HG03066 (cell line): ENCODE measurements around the gene FOXK1.

Experiments
- ATAC-seq: cut with Tn5 transposase; IDR thresholded peaks from one replicate; pipeline ENCODE4 v1.9.1; 2021; ENCODE audit warnings: low read depth; ENCODE audit not compliant: unreplicated experiment

FOXK1 gene

DNA sequence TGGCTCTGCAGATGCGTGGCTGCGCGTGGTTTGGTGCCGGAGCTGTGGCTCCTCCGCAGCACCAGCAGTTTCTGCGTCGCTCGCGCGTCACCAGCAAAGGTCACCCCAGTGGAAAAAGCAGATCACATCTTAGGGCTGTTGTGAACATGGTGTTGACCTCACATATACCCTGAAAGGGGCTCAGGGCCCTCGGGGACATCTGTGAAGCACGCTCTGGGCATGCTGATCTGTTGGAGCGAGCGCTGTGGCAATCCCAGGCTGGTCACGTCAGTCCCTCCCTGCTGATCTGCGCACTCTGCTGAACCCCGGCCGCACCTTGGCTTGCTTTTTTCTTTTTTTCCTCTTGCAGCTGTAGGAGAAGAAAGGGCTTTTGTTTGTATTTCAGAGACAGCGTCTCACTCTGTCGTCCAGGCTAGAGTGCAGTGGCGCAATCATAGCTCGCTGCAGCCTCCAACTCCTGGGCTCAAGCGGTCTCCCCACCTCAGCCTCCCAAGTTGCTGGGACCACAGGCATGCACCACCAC is 60.0 kb downstream of the FOXK1 start:
- no peak for ATAC-seq

DNA sequence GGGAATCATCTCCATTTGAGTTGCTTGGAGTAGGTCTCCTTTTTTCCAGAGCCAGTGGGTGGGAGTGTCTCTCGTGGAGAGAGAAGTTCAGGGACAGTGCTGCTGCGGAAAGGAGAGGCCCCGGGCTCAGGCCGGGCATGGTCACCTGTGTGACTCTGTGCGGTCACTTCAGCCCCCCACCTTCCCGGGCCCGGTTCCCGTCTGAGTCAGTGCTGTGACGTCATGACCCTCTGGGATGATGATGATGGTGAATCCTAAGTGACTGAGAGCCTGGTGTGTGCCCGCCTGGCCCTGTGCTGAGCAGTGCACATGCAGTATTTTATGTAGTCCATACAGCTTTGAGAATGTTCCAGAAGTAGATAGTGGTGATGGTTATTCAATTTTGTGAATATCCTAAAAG is 60.8 kb downstream of the FOXK1 start:
- ATAC-seq = no peak

DNA sequence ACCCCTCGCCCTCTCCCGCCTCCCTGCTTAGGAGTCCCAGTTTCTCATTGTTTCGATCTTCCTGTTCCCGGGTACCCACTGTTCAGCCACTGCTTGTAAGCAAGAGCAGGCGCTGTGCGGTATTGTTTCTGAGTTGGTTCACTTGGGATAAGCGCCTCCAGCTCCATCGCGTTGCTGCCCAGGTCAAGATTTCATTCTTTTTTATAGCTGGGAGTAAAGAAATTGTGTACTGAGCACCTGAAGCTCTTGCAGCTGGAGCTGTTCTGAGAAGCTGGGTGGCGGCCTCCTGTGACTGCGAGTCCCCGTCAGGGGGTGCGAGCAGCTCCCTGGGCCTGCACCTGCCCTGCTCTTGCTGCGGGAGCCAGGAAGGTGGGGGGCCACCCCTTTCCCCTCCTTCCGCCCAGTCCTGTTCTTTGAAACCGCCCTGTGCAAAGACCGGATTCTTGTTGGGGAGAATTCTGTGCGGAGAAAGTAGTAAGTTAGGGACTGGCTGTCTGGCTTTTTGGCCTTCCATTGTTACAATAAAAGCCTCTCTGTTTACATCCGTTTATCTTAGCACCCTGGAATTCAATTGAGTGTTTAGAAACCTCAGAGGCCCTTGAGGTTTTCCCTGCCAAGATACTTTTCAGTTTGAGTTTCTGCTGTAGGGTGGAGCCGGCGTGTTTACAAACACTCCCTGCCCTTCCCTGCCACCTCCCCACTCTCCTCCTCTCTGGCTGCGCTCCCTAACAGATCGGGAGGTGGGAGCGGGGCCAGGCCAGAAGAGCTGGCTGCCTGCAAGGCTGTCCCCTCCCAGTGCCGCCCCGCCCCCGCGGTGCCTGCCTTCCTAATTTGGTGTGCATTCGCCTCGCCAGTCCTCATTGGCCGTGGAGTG is 62.5 kb downstream of the FOXK1 start:
- ATAC-seq = peak; percentile 84

DNA sequence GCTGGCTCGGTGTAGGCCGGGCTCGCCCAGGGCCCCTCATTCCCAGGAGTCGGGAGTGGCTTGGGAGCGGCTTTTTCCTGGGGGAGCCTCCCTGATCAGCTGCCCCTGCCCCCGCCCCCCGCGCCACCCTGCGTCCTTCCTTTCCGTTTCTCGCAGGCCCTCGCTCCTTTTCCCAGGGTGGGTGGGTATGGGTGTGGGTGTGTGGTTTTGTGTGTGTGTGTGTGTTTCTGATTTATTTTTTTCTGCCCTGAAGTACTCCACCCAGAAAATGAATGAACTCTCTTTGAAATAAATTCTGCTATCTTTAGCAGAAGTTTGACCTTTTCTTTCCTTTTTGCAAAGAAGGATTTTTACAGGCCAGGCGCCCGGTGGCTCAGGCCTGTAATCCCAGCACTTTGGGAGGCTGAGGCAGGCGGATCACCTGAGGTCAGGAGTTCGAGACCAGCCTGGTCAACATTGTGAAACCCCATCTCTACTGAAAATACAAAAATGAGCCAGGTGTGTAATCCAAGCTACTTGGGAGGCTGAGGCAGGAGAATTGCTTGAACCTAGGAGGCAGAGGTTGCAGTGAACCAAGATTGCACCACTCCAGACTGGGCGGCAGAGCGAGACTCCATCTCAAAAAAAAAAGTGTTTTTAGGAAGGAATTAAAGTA is 63.3 kb downstream of the FOXK1 start:
- ATAC-seq = peak; percentile 22

DNA sequence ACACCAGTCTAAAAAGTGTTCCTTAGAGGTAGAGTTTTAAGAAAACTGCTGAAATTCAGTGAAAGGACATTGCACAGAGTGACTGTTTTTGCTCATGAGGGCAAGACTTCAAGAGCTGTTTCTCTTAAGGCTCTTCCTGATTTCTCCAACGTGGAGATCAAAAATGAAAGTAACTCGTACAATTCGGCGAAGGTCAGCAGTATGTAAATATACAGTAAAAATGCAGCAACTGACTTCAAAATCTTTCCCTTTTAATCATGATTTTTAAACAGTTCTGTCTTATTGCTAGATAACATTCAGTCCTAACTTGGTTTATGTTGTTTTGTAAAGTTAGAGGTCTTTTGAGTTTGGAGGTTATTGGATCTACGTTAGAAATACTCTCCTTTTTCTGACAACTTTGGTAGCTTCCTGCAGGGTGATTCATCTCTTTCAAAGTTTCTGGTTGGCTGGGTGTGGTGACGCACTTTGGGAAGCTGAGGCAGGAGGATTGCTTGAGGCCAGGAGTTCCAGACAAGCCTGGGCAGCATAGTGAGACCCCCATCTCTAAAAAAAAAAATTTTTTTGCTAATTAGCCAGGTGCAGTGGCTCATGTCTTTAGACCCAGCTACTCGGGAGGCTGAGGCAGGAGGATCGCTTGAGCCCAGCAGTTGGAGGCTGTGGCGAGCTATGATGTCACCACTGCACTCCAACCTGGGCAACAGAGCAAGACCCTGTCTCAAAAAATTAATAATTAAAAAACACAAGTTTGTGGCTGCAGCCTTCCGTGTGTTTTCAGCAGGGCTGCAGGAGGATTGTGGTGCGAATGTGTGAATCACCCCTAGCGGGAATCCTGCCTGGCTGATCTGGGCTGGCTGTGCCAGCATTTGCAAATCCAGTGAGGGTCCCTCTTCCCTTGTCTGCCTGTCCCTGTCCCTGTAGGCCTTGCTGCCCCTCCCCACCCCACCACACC is 64.2 kb downstream of the FOXK1 start:
- ATAC-seq = no peak

DNA sequence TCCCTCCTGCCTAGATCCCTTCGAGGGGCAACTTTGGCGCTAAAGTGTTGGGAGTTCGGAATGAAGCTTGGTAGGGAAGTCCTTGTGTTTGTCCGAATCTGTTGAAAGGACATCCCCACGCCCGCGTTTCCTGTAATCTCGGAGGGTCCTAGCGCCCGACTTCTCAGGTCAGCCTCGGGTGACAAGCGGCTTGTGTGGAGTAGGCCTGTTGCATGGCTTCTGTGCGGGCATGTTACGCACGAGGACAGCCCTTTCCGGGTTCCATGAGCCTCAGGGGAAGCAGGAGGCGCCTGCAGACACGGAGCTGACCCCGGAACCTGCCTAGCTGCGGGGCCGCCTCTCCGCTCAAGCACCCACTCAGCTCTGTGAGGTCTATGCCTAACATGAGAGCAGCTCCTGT is 64.9 kb downstream of the FOXK1 start:
- ATAC-seq = no peak

DNA sequence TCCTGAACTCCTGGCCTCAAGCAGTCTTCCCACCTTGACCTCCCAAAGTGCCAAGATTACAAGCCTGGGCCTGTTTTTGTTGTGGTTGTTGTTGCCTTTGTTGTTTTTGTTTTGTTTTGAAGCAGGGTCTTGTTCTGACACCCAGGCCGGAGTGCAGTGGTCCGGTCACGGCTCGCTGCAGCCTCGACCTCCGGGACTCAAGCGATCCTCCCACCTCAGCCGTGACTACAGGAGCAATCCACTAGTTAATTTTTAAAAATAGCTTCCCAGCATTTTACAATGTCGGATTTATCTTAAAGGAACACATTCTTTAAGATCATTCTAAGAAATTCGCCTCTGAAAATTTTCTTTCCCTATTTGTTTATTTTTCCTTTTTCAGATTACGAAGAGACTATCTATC is 65.7 kb downstream of the FOXK1 start:
- ATAC-seq = no peak

DNA sequence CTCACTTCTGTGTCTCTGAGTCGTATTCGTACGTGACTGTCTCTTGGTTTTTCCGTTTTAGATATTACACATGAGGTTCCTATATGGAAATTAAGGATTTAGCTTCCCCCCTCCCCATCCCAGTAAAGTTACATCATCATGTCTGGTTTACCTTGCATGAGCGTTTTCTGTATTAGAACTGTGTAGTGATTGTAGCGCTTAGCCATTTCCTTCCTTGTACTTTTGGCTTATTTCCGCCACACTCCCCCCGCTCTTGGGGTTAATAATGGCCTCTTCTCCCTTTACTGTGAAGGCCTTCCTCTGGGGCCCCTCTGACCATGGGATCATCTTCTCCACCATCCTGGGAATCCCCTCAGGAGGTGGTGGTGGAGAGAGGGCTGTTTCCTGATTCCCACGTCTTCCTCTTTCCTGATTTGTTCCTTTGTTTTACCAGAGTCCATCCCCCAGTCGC is 66.2 kb downstream of the FOXK1 start:
- no peak for ATAC-seq

DNA sequence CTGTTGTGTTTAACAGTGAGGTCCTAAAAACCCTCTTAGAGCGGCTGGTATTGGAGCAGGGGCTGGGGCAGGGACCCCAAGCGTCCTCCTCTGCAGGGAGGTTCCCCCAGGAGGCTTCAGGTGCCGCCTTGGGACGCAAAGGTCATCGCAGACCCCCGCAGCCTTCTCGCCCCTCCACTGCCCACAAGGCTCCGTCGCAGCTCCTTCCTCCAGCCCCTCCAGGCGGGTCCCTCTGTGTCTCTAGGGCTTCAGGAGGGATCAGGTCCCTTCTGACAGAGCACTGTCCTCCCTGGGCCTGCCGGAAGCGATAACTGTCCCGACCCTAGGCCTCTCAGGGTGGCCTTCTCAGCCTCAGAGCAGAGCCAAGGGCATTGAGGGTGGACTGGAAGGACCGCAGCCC is 67.3 kb downstream of the FOXK1 start:
- no peak for ATAC-seq

DNA sequence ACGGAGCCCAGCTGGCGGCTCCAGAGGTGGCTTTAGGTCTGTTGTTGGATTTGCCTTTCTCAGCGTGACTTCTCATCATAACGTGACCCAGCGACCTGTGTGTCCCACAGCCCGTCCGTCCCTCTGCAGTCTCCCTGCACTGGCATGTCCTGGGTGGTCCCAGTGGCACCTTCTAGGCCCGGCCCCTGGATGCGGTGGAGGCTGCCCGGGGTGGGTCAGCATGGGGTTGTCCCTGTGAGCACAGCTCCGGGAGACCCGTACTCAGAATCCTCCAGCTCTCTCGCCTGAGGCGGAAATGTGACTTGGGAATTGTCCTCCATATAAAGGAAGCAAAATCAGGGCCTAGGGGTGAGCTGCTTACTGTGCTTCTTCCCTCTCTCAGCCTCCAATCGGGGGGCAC is 67.7 kb downstream of the FOXK1 start:
- ATAC-seq = no peak

DNA sequence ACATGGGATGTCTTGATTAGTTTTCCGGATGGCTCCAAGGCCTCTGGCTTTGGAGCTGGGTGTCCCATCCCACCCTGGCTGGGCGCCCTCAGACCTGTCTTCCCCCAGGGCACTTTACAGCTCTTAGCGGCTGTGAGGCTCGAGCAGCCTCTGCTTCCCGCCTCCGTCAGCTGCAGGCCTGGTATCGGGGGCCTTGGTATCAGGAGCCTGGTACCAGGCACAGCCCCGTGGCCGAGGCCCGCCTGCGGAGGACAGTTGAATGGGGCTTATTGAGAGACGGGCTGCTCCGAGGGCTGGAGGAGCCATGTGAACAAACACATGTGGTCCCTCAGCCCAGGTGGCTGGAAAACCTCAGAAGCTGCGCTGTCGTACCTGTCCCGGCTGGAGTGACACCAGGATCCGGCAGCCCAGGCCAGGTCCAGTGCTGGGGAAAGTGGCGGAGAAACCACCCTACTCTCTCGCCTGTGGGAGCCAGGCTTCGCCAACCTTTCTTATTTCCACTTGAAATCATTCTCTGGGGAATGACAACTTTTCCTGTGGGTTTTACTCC is 69.4 kb downstream of the FOXK1 start:
- no peak for ATAC-seq

DNA sequence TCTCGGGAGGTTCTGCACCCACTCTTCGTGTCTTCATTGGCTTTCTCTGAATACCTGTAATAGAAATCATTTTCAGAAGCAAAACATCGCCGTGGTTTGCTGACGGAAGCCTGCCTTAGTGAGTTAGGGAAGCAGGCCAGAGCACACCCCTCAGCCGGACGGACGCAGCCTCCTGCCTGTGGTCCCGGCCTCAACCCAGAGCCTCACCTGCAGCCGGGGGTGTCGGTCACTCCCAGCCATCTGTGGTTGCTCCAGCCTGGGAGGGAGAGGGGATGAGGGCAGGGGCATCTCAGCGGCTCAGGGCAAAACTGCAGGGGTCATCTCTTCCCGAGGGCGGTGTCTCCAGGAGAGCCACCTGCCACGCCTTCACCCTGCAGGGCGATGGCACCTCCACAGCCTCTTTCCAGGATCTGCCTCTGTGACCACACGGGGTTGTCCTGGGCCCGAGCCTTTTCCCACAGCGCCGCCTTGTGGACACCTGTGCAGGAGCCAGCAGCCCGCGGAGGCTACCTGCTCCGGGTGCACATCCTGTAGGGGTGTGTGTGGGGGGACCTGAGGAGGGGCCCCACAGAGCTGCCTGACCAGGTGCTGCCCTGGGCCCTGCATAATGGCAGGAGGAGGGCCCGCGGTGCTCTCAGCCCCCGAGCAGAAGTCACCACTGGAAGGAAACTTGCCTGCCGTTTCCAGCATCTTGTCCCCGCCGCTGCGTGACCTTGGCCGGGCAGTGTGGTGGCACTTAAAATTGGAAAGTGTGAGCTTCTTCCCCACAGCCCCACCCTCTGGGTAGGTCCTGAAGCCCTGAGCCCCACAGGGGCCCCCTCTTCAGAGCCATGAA is 71.7 kb downstream of the FOXK1 start:
- peak; percentile 81 for ATAC-seq

DNA sequence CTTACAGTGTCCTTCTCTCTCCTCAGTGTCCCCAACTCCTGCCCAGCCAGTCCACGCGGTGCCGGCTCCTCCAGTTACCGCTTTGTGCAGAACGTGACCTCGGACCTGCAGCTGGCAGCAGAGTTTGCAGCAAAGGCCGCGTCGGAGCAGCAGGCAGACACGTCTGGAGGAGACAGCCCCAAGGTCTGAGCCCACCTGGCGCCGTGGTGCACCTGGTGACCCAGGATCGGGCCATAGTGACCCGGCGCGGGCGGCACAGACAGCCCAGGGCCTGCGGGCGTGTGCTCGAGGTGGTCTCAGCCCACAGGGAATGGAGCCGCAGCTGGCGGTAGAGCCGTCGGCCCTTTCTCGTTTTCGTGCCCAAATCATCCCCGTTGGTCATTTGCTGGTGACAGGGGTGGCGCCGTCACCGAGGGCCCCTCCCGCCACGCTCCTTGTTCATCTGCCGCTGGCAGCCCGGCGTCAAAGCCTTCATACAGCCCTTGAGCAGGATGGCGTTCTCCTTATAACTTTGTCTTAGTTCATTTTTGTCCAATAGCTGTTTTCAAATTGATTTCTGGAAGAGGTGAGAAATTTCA is 72.4 kb downstream of the FOXK1 start:
- ATAC-seq = no peak

DNA sequence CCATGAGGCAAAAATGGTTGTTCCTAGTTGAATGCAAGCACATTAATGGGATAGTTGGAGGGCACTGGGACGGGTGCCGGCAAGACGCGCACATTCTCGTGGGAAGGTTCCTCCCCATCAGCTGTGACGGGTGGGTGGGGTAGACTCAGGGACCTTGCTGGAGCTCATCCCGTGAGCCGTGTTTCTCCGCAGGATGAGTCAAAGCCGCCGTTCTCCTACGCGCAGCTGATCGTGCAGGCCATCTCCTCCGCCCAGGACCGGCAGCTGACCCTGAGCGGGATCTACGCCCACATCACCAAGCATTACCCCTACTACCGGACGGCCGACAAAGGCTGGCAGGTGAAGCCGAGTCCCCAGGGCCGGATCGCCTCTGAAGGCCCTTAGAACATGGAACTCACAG is 73.0 kb downstream of the FOXK1 start:
- no peak for ATAC-seq

DNA sequence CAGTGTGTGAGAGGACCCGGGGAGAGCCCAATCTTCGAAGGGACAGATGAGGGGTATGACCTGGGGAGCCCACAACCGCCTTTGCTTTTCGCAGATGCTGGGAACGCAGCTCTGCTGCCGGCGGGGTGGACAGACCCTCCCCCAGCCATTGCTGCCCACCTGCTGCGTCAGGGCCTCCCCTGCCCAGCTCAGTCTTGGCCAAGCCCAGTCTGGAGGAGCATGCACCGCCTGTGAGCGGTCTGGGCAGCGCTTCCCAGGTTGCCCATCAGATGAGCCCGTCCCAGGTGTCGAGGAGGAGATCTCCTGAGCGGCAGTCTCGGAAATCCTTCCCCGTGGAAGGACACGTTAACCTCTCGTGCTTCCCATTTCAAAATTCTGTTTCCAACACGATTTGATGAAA is 76.0 kb downstream of the FOXK1 start:
- no peak for ATAC-seq

DNA sequence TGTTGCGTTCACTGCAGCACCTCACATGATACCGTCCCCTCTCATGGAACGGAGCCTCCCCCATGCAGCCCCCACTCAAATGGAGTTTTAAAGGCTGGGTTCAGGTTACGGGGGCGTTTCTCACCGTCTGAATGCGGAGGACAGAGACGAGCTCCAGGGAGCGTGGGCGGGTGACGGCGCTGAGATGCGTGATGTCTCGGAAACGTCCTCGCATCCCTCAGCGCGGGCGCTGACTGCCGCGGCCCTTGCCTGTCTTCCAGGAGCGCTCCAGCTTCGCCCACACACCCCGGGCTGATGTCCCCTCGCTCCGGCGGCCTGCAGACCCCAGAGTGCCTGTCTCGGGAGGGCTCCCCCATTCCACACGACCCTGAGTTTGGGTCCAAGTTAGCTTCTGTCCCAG is 76.7 kb downstream of the FOXK1 start:
- no peak for ATAC-seq

DNA sequence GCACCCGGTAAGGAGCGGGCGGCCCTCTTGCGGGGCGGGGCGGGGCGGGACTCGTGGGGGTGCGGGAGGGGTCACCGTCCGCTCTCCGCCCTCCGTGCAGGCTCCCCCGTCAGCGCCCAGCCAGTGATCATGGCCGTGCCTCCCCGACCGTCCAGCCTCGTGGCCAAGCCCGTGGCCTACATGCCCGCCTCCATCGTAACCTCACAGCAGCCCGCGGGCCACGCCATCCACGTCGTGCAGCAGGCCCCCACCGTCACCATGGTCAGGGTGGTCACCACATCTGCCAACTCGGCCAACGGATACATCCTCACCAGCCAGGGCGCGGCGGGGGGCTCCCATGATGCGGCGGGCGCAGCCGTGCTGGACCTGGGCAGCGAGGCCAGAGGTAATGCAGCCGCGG is 77.1 kb downstream of the FOXK1 start:
- no peak for ATAC-seq

DNA sequence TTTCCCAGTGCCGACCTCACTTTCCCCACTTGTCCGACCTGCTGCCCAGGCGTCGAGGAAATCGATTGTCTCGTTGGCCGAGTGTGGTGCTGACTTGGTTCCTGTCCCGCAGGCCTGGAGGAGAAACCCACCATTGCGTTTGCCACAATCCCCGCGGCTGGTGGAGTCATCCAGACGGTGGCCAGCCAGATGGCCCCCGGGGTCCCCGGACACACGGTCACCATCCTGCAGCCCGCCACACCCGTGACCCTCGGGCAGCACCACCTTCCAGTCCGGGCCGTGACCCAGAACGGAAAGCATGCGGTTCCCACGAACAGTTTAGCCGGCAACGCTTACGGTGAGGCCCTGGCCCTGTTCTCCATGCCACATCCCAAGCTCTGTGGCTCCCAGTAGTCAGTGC is 78.9 kb downstream of the FOXK1 start:
- no peak for ATAC-seq
